Right hindlimb (tissue), 1 donor: ENCODE data around the gene GPR156.
A peak's percentile ranks its signal among the peaks of the same experiment; 100 is the strongest.
"Not testable (repeated sequence)": the region's sequence is repeated elsewhere in the genome, so short reads cannot be mapped to it uniquely, and the experiment has no call there.

Source experiments
- DNase-seq: peaks from one replicate; pipeline ENCODE4 v3.0.0-alpha.2; 2018

GPR156 gene

GRCh38 chr3:120284747-120285507 lies at the start of gene GPR156:
Gene GPR156 (minus strand): TSS chr3:120285222. CDS start chr3:120244098, 41,124 bp downstream.
- peak; percentile 49 for DNase-seq

DNA sequence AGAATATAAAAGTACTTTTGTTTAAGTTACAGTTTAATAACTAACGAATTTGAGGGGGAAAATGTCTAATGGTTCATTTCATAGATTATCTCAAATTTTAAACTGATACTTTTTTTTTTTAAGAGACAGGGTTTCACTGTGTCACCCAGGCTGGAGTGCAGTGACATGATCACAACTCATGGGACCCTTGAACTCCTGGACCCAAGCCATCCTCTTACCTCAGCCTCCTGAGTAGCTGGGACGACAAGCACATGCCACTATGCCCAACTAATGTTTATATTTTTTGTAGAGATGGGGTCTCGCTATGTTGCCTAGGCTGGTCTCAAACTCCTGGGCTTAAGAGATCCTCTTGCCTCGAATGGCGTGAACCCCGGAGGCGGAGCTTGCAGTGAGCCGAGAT lies 47.6 kb upstream of the GPR156 start:
- DNase-seq: no peak

- no peak for DNase-seq
Observed at GRCh38 chr3:120331076-120331475, 46.1 kb upstream of the GPR156 start.

DNA sequence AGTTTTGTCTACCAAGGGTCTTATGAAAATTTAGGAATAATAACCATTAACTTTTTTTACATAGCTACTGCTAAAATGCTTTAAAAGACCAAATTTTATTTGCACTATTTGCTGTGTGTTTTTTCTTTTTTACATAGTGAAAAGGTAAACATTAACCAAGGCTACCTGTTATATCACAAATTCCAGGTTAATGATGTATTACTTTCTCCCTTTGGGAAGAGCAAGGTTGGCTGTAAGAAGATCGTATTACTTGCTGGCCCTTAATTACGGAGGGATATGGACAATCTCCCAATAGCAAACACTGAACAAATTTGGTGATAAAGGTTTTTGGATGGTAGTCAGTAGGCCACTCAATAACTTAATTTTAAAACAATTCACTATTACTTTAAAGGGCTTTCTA lies 41.8 kb upstream of the GPR156 start:
- no peak for DNase-seq

- no peak for DNase-seq
Observed at GRCh38 chr3:120324190-120324589, 39.2 kb upstream of the GPR156 start.

GRCh38 chr3:120323761-120324160 lies 38.7 kb upstream of the GPR156 start:
- not testable (repeated sequence) for DNase-seq

GRCh38 chr3:120311863-120312794 lies 27.1 kb upstream of the GPR156 start:
- no peak for DNase-seq

- DNase-seq: no peak
Observed at GRCh38 chr3:120306519-120307455, 21.8 kb upstream of the GPR156 start.

GRCh38 chr3:120304616-120305015 lies 19.6 kb upstream of the GPR156 start:
- DNase-seq: no peak

DNA sequence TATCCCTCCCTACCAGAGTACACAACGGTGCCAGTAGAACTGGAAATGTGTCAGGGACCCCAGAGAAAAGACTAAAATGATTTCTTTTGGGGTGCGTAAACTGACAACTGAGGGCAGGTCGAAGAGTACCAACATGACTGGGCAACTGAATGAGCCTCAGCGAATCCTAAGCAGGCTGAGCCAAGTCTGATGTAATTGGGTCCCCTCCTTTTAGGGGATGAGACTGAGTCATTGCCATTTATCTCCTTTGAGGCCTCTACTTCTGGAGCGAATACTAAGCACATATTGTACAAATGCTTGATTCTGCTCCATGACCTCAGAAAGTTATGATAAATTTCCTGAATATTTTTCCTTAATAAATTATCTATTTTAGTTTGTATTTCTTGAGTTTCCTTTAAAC lies 17.3 kb upstream of the GPR156 start:
- DNase-seq: no peak

GRCh38 chr3:120300971-120301370 lies 15.9 kb upstream of the GPR156 start:
- no peak for DNase-seq

DNA sequence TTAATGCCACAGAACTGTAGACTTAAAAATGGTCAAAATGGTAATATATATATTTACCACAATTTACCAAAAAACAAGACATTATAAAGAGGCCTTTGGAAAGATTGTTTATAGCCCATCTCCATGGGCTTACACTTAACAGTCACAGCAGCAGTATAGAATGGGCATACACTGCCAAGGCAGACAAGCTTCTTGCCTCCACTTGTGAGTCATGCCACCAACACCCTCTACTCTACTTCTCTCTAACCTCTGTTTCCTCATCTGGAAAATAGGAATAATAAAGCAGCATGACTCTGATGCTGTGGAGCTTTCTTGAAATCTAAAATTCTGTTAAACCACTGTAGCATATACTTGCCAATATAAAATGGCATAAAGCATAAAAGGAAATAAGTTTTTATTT lies 14.4 kb upstream of the GPR156 start:
- DNase-seq: no peak

DNA sequence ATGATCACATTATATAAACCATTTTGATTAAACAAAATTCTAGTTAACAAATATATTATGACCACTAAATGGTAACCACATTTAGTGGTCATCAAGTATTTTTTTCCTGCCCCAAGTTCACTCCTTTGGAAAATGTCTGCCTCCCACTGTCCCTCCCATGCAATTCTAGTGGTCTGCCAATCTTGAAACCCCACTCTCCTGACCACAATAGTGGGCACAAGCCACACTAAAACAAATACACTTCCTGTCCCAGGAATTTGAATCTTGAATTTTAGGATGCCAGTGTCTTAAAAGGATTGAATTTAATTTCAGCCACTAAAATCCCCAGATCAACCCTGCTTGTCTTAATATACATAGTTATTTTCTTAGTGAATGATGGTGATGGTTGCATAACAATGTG lies 14.0 kb upstream of the GPR156 start:
- DNase-seq: no peak

GRCh38 chr3:120291552-120291951 lies 6.5 kb upstream of the GPR156 start:
- DNase-seq: not testable (repeated sequence)

GRCh38 chr3:120289636-120290035 lies 4.6 kb upstream of the GPR156 start:
- DNase-seq: no peak

DNA sequence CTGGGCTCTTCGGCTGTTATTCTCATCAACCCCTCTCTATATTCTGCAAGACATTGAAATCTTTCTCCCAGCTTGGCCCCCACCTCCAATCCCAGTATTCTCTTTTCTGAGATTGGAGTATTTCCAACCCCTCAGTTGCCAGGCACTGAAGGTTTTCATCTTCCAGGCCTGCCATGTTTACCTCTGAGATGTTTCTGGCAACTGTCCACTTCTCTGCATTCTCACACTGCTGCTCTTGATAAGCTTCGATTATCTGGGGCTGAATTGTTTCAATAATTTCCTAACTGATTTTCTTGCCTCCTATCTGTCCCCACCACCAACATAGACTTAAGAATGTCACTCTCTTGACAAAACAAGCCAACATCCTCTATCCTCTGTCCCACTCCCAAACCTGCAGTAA lies 1.4 kb upstream of the GPR156 start:
- no peak for DNase-seq

GRCh38 chr3:120285508-120285841 lies 453 bp upstream of the GPR156 start:
- DNase-seq: no peak

DNA sequence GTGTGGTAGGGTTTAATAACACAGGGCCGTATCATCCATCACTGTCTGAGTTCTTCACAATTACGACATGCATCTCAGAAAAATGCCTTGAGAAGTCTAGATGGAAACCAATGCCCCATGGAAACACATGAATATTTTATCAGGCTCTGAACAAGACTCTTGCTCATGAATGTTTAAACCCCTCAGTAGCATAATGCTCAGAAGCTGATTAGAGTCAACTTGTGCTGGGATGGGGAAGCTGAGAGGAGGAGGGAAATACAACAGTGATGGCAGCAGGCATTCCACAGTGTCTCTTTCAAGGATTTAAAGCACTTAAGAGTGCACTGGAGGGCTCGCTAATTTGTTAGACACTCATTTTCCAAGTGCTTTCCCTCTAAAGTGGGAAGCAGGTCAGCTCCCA lies 3.8 kb downstream of the GPR156 start:
- DNase-seq: no peak

GRCh38 chr3:120280566-120280965 lies 4.5 kb downstream of the GPR156 start:
- no peak for DNase-seq

GRCh38 chr3:120280026-120280425 lies 5.0 kb downstream of the GPR156 start:
- DNase-seq: no peak

GRCh38 chr3:120276767-120277166 lies 8.3 kb downstream of the GPR156 start:
- DNase-seq: no peak

GRCh38 chr3:120275618-120276017 lies 9.4 kb downstream of the GPR156 start:
- peak; percentile 55 for DNase-seq

GRCh38 chr3:120274739-120275167 lies 10.3 kb downstream of the GPR156 start:
- DNase-seq: peak; percentile 54
